GM23338 (cell line): ENCODE results near the gene UBE2G2. TPM values are rescaled to one million over a fixed set of nuclear protein-coding genes. Genes with fewer than 3 reads are reported as not detected.

Experiments used
- ATAC-seq: fragments of 200-7000 bp; cut with Tn5 transposase; 3 replicates; pipeline ENCODE4 v1.9.1; 2020
- DNase-seq: peaks from one replicate; pipeline ENCODE4 v3.0.0-alpha.2; 2015; ENCODE audit warnings: low spot score
- H2AFZ ChIP-seq: fragments of 200-600 bp; sonication (generic); 2 replicates; pipeline ENCODE4 v1.8.0; 2016; ENCODE audit warnings: antibody characterized with exemption, mild to moderate bottlenecking, moderate library complexity
- H3F3A ChIP-seq: fragments of 200-600 bp; sonication (generic); replicated peaks from 2 replicates; pipeline ENCODE4 v1.8.0; 2017; ENCODE audit warnings: antibody characterized with exemption, mixed run types, low read depth
- H3K27ac ChIP-seq: fragments of 200-600 bp; sonication (generic); 2 replicates; pipeline ENCODE4 v1.6.1; 2016; ENCODE audit warnings: low read depth
- H3K27me3 ChIP-seq: fragments of 200-600 bp; sonication (generic); 2 replicates; pipeline ENCODE4 v1.8.0; 2016; ENCODE audit warnings: mild to moderate bottlenecking, mixed run types, moderate library complexity; ENCODE audit not compliant: insufficient read depth
- H3K36me3 ChIP-seq: fragments of 200-600 bp; sonication (generic); 2 replicates; pipeline ENCODE4 v1.8.0; 2016; ENCODE audit warnings: mild to moderate bottlenecking; ENCODE audit not compliant: insufficient read depth
- H3K4me1 ChIP-seq: fragments of 200-600 bp; sonication (generic); 2 replicates; pipeline ENCODE4 v1.8.0; 2016; ENCODE audit warnings: mild to moderate bottlenecking, moderate library complexity; ENCODE audit not compliant: insufficient read depth
- H3K4me2 ChIP-seq: fragments of 200-600 bp; sonication (generic); 2 replicates; pipeline ENCODE4 v1.7.1; 2017; ENCODE audit warnings: mixed run types
- H3K4me3 ChIP-seq: fragments of 200-600 bp; sonication (generic); 2 replicates; pipeline ENCODE4 v1.6.1; 2016; ENCODE audit warnings: mixed run types
- H3K79me2 ChIP-seq: fragments of 200-600 bp; sonication (generic); replicated peaks from 2 replicates; pipeline ENCODE4 v1.8.0; 2017; ENCODE audit warnings: mild to moderate bottlenecking; ENCODE audit not compliant: insufficient read depth
- H3K9me2 ChIP-seq: fragments of 200-600 bp; sonication (generic); 2 replicates; pipeline ENCODE4 v1.8.0; 2017; ENCODE audit not compliant: insufficient read depth
- H4K20me1 ChIP-seq: fragments of 200-600 bp; sonication (generic); replicated peaks from 2 replicates; pipeline ENCODE4 v1.8.0; 2017; ENCODE audit warnings: mild to moderate bottlenecking; ENCODE audit not compliant: insufficient read depth
- H3K27ac Mint-ChIP-seq: 2 replicates; pipeline ENCODE4 v1.8.0; 2020; ENCODE audit warnings: inconsistent platforms, mild to moderate bottlenecking, moderate library complexity, mixed read lengths
- H3K27me3 Mint-ChIP-seq: 3 replicates; pipeline ENCODE4 v1.8.0; 2022; ENCODE audit warnings: low read depth, mild to moderate bottlenecking, moderate library complexity, mixed read lengths, inconsistent platforms; ENCODE audit not compliant: insufficient read depth, poor library complexity
- H3K36me3 Mint-ChIP-seq: 3 replicates; pipeline ENCODE4 v1.8.0; 2021; ENCODE audit warnings: low read depth, mild to moderate bottlenecking, inconsistent platforms, moderate library complexity, mixed read lengths
- H3K4me1 Mint-ChIP-seq: 3 replicates; pipeline ENCODE4 v1.8.0; 2020; ENCODE audit warnings: mild to moderate bottlenecking, inconsistent platforms, mixed read lengths
- H3K4me3 Mint-ChIP-seq: 3 replicates; pipeline ENCODE4 v1.8.0; 2021; ENCODE audit warnings: moderate library complexity, mild to moderate bottlenecking, inconsistent platforms, mixed read lengths
- H3K9me3 Mint-ChIP-seq: 3 replicates; pipeline ENCODE4 v1.8.0; 2020; ENCODE audit warnings: moderate library complexity, mild to moderate bottlenecking, inconsistent platforms, mixed read lengths
- CREB1 ChIP-seq: fragments of 250-450 bp; sonication (Bioruptor Pico); IDR thresholded peaks from 2 replicates; pipeline ENCODE4 v1.5.0; 2020; ENCODE audit warnings: low read depth, mild to moderate bottlenecking, moderate library complexity
- EZH2 ChIP-seq: fragments of 200-600 bp; sonication (generic); IDR thresholded peaks from one replicate; pipeline ENCODE4 v1.8.0; 2017; ENCODE audit warnings: antibody characterized with exemption, mild to moderate bottlenecking, low read depth; ENCODE audit not compliant: unreplicated experiment
- EZH2phosphoT487 ChIP-seq: fragments of 200-600 bp; sonication (generic); IDR thresholded peaks from one replicate; pipeline ENCODE4 v1.8.1; 2018; ENCODE audit warnings: antibody characterized with exemption; ENCODE audit not compliant: unreplicated experiment
- POLR2AphosphoS5 ChIP-seq: IDR thresholded peaks from 2 replicates; pipeline ENCODE4 v1.6.1; 2016; ENCODE audit warnings: antibody characterized with exemption, low read depth
- STAT1 ChIP-seq: IDR thresholded peaks from one replicate; pipeline ENCODE4 v1.6.1; 2016; ENCODE audit warnings: antibody characterized with exemption; ENCODE audit not compliant: unreplicated experiment
- ZNF114 ChIP-seq: fragments of 250-450 bp; sonication (Bioruptor Pico); IDR thresholded peaks from 2 replicates; pipeline ENCODE4 v1.5.0; 2020; ENCODE audit warnings: mild to moderate bottlenecking, moderate library complexity
- ZNF331 ChIP-seq: fragments of 250-450 bp; sonication (Bioruptor Pico); IDR thresholded peaks from 2 replicates; pipeline ENCODE4 v1.5.0; 2020; ENCODE audit warnings: low read depth, mild to moderate bottlenecking, moderate library complexity
- polyA plus RNA-seq: library from polyadenylated mRNA; unstranded; fragments of >200 nt; fragmentation: Nextera tagmentation; extraction: Ambion mirVana; gene quantifications from 2 replicates; pipeline ENCODE4 v1.2.1, GENCODE V29; 2016
- total RNA-seq: library from RNA; depleted of rRNA; stranded (reverse); fragments of >200 nt; shearing (Covaris generic); gene quantifications from 2 replicates; pipeline ENCODE4 v1.2.3, GENCODE V29; 2014
- TF ChIP-seq, protein P1 (sequence below), 2 experiments: fragments of 200-600 bp in 1 of 2; sonication (generic) in 1 of 2; conservative IDR thresholded peaks; 2 replicates each; pipeline versions ENCODE4 v1.5.1 to v1.6.1; 2016 to 2017; ENCODE audit warnings: antibody characterized with exemption in 2 of 2, low read depth in 2 of 2, mild to moderate bottlenecking in 2 of 2, moderate library complexity in 1 of 2
- TF ChIP-seq, protein P2 (sequence below): IDR thresholded peaks from one replicate; pipeline ENCODE4 v1.6.1; 2018; ENCODE audit warnings: antibody characterized with exemption; ENCODE audit not compliant: unreplicated experiment
- TF ChIP-seq, protein P3 (sequence below): fragments of 250-450 bp; sonication (Bioruptor Pico); IDR thresholded peaks from 2 replicates; pipeline ENCODE4 v1.5.0; 2020; ENCODE audit warnings: mild to moderate bottlenecking, moderate library complexity

Gene UBE2G2
- total and polyA plus RNA-seq, 2 experiments from 2014 or later = 66.4 to 100 TPM

DNA sequence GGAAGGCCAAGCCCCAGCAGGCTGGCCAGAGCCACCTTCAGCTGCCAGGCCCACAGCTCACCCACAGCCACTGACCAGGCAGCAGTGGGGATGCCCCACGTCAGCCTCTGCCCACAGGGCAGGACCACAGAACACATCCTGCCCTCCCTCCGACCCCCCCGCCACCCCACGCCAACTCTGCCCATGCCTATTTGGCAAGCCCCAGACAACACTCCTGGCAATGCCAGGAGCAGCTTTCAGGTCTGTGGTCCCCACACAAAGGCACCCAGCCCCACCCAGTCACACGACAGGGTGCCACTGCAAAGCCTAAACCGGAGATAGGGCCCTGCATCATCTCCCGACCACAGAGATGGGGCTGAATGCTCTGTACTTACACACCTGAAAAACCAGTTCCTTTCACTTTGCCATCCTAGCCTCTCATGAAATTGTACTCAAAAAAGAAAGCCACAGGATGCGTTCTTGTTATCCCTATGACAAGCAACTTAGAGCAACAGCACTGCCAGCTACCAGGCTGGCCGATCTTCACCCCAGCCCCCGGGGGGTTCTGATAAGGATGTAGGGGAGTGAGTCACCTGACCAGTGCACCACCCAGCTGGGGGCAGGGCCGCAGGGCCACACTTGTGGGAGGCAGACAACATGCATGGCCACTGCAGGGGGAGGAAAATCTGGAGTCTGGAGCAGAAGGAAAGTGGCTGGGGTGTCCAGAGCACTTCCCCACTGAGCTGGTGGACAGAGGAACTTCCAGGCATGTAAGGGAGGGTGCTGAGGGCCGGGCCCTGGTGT, 36.2 kb downstream of the UBE2G2 start (continued):
- TF ChIP-seq, protein P1, sequence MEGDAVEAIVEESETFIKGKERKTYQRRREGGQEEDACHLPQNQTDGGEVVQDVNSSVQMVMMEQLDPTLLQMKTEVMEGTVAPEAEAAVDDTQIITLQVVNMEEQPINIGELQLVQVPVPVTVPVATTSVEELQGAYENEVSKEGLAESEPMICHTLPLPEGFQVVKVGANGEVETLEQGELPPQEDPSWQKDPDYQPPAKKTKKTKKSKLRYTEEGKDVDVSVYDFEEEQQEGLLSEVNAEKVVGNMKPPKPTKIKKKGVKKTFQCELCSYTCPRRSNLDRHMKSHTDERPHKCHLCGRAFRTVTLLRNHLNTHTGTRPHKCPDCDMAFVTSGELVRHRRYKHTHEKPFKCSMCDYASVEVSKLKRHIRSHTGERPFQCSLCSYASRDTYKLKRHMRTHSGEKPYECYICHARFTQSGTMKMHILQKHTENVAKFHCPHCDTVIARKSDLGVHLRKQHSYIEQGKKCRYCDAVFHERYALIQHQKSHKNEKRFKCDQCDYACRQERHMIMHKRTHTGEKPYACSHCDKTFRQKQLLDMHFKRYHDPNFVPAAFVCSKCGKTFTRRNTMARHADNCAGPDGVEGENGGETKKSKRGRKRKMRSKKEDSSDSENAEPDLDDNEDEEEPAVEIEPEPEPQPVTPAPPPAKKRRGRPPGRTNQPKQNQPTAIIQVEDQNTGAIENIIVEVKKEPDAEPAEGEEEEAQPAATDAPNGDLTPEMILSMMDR (conservative IDR thresholded peaks at IDR 0.05; ENCODE audit: low read depth in 2 of 2) = no peak
- TF ChIP-seq STAT1 = no peak
- TF ChIP-seq POLR2AphosphoS5 = no peak
- TF ChIP-seq, protein P2, sequence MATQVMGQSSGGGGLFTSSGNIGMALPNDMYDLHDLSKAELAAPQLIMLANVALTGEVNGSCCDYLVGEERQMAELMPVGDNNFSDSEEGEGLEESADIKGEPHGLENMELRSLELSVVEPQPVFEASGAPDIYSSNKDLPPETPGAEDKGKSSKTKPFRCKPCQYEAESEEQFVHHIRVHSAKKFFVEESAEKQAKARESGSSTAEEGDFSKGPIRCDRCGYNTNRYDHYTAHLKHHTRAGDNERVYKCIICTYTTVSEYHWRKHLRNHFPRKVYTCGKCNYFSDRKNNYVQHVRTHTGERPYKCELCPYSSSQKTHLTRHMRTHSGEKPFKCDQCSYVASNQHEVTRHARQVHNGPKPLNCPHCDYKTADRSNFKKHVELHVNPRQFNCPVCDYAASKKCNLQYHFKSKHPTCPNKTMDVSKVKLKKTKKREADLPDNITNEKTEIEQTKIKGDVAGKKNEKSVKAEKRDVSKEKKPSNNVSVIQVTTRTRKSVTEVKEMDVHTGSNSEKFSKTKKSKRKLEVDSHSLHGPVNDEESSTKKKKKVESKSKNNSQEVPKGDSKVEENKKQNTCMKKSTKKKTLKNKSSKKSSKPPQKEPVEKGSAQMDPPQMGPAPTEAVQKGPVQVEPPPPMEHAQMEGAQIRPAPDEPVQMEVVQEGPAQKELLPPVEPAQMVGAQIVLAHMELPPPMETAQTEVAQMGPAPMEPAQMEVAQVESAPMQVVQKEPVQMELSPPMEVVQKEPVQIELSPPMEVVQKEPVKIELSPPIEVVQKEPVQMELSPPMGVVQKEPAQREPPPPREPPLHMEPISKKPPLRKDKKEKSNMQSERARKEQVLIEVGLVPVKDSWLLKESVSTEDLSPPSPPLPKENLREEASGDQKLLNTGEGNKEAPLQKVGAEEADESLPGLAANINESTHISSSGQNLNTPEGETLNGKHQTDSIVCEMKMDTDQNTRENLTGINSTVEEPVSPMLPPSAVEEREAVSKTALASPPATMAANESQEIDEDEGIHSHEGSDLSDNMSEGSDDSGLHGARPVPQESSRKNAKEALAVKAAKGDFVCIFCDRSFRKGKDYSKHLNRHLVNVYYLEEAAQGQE = no peak
- TF ChIP-seq EZH2phosphoT487 = no peak
- no peak for TF ChIP-seq ZNF114 (CRISPR knock-in tag)
- TF ChIP-seq CREB1 = no peak

DNA sequence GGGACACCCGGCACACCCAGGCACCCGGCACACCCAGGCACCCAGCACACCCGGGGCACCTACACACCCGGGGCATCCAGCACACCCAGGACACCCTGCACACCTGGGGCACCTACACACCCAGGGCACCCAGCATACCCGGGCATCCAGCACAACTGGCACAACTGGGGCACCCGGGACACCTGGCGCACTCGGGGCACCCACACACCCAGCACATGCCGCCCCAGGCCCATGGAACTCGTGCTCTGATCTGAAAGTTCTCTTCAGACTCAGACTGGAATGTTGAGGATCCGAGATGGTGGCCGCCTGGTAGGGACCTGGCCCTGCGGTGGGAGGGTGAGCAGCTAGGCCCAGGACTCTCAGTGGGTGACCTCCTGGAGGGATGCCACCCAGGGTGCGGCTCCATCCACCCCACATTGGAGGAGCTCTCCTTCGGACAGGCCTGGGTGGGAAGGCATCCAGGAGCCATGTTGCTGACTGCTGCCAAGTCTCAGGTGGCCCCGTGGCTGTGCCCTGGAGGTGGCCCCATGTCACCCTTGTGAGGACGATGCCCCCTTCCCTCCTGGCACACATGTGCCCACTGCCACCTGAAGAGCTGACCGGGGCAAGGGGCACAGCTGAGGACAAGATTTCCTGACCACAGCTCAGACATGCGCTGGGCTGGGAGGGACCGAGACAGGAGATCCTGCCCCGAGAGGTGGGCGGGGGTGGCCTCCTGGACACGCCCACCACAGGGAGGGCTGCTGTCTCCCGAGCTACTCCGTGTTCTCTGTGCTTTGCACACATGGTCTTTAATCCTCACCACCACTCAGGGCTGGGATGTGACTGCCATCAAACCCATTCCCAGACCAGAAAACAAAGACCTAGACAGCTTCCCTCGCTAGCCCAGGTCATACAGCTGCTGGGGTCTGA, 37.0 kb downstream of the UBE2G2 start:
- Mint-ChIP-seq H3K9me3 (peaks cover 3% of the 10 kb centered on the region; the same call in 2 of the 3 replicates), H3K4me3 (no peak overlapping the region), H3K27me3 (peaks cover 14% of the 10 kb centered on the region), H3K36me3 (peaks cover 7% of the 10 kb centered on the region), H3K27ac (no peak overlapping the region), H3K4me1 (peaks cover 56% of the 10 kb centered on the region)
- no peaks in the 10 kb centered on the region for H3K79me2 ChIP-seq
- H2AFZ ChIP-seq = no peak overlapping the region
- H3K4me2 ChIP-seq = no peak overlapping the region
- no peak overlapping the region for H3K4me3 ChIP-seq
- H3K36me3 ChIP-seq = no peaks in the 10 kb centered on the region
- H4K20me1 ChIP-seq = no peaks in the 10 kb centered on the region
- H3K27me3 ChIP-seq = no peaks in the 10 kb centered on the region
- H3K9me2 ChIP-seq = no peaks in the 10 kb centered on the region
- no peak overlapping the region for H3K27ac ChIP-seq
- no peaks in the 10 kb centered on the region for H3F3A ChIP-seq
- ATAC-seq (peak; percentile 23), DNase-seq (no peak)
- H3K4me1 ChIP-seq = peaks cover 12% of the 10 kb centered on the region
- TF ChIP-seq CREB1 (no peak), ZNF114 (CRISPR knock-in tag) (no peak), EZH2 (no peak), ZNF331 (CRISPR knock-in tag) (no peak), POLR2AphosphoS5 (no peak)
- TF ChIP-seq, protein P3, sequence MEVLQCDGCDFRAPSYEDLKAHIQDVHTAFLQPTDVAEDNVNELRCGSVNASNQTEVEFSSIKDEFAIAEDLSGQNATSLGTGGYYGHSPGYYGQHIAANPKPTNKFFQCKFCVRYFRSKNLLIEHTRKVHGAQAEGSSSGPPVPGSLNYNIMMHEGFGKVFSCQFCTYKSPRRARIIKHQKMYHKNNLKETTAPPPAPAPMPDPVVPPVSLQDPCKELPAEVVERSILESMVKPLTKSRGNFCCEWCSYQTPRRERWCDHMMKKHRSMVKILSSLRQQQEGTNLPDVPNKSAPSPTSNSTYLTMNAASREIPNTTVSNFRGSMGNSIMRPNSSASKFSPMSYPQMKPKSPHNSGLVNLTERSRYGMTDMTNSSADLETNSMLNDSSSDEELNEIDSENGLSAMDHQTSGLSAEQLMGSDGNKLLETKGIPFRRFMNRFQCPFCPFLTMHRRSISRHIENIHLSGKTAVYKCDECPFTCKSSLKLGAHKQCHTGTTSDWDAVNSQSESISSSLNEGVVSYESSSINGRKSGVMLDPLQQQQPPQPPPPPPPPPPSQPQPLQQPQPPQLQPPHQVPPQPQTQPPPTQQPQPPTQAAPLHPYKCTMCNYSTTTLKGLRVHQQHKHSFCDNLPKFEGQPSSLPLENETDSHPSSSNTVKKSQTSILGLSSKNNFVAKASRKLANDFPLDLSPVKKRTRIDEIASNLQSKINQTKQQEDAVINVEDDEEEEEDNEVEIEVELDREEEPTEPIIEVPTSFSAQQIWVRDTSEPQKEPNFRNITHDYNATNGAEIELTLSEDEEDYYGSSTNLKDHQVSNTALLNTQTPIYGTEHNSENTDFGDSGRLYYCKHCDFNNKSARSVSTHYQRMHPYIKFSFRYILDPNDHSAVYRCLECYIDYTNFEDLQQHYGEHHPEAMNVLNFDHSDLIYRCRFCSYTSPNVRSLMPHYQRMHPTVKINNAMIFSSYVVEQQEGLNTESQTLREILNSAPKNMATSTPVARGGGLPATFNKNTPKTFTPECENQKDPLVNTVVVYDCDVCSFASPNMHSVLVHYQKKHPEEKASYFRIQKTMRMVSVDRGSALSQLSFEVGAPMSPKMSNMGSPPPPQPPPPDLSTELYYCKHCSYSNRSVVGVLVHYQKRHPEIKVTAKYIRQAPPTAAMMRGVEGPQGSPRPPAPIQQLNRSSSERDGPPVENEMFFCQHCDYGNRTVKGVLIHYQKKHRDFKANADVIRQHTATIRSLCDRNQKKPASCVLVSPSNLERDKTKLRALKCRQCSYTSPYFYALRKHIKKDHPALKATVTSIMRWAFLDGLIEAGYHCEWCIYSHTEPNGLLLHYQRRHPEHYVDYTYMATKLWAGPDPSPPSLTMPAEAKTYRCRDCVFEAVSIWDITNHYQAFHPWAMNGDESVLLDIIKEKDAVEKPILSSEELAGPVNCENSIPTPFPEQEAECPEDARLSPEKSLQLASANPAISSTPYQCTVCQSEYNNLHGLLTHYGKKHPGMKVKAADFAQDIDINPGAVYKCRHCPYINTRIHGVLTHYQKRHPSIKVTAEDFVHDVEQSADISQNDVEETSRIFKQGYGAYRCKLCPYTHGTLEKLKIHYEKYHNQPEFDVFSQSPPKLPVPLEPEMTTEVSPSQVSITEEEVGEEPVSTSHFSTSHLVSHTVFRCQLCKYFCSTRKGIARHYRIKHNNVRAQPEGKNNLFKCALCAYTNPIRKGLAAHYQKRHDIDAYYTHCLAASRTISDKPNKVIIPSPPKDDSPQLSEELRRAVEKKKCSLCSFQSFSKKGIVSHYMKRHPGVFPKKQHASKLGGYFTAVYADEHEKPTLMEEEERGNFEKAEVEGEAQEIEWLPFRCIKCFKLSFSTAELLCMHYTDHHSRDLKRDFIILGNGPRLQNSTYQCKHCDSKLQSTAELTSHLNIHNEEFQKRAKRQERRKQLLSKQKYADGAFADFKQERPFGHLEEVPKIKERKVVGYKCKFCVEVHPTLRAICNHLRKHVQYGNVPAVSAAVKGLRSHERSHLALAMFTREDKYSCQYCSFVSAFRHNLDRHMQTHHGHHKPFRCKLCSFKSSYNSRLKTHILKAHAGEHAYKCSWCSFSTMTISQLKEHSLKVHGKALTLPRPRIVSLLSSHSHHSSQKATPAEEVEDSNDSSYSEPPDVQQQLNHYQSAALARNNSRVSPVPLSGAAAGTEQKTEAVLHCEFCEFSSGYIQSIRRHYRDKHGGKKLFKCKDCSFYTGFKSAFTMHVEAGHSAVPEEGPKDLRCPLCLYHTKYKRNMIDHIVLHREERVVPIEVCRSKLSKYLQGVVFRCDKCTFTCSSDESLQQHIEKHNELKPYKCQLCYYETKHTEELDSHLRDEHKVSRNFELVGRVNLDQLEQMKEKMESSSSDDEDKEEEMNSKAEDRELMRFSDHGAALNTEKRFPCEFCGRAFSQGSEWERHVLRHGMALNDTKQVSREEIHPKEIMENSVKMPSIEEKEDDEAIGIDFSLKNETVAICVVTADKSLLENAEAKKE (CRISPR knock-in tag) = no peak
